Spleen (tissue), 7 donors: ENCODE measurements around the gene ADAMTS17.

ENCODE experiments used
- POLR2AphosphoS5 ChIP-seq, 3 donors: sonication (generic); formaldehyde crosslinking; IDR thresholded peaks; one replicate each; pipeline ENCODE4 v1.5.1; 2017; ENCODE audit warnings: antibody characterized with exemption in 3 of 3
- TF ChIP-seq, protein P1 (sequence below), 11 experiments: fragments of 200-600 bp in 7 of 11; fragments of 450-650 bp in 4 of 11; sonication (generic) in 4 of 11; IDR thresholded peaks in 8 of 11; conservative IDR thresholded peaks in 3 of 11; 1 replicate in 7 of 11; 2 replicates in 4 of 11; pipeline versions ENCODE4 v1.4.0 to v1.8.0; 2016 to 2021; ENCODE audit warnings: antibody characterized with exemption in 11 of 11, inconsistent platforms in 4 of 11, mild to moderate bottlenecking in 1 of 11
- donor health status: DM: no; HTN: no; CAD: no; lungs with moderate emphysema.
- donor health status: DM: no; HTN: no; CAD: no.
- donor health status: DM: no; HTN: no; CAD: no.

GRCh38 chr15:100211855-100212850, 129.6 kb downstream of the ADAMTS17 start:
- TF ChIP-seq, protein P1, sequence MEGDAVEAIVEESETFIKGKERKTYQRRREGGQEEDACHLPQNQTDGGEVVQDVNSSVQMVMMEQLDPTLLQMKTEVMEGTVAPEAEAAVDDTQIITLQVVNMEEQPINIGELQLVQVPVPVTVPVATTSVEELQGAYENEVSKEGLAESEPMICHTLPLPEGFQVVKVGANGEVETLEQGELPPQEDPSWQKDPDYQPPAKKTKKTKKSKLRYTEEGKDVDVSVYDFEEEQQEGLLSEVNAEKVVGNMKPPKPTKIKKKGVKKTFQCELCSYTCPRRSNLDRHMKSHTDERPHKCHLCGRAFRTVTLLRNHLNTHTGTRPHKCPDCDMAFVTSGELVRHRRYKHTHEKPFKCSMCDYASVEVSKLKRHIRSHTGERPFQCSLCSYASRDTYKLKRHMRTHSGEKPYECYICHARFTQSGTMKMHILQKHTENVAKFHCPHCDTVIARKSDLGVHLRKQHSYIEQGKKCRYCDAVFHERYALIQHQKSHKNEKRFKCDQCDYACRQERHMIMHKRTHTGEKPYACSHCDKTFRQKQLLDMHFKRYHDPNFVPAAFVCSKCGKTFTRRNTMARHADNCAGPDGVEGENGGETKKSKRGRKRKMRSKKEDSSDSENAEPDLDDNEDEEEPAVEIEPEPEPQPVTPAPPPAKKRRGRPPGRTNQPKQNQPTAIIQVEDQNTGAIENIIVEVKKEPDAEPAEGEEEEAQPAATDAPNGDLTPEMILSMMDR (IDR thresholded peaks at IDR 0.05 in 8 of 11, conservative IDR thresholded peaks at IDR 0.05 in 3 of 11) = no peak
- TF ChIP-seq POLR2AphosphoS5 (IDR thresholded peaks at IDR 0.05) = no peak
